Ammon's horn (tissue), 1 donor: ENCODE results near the gene SERPINA1.

Experiments used
- DNase-seq: peaks from one replicate; pipeline ENCODE4 v3.0.0-alpha.2; 2016; ENCODE audit warnings: low spot score

Gene SERPINA1

DNA sequence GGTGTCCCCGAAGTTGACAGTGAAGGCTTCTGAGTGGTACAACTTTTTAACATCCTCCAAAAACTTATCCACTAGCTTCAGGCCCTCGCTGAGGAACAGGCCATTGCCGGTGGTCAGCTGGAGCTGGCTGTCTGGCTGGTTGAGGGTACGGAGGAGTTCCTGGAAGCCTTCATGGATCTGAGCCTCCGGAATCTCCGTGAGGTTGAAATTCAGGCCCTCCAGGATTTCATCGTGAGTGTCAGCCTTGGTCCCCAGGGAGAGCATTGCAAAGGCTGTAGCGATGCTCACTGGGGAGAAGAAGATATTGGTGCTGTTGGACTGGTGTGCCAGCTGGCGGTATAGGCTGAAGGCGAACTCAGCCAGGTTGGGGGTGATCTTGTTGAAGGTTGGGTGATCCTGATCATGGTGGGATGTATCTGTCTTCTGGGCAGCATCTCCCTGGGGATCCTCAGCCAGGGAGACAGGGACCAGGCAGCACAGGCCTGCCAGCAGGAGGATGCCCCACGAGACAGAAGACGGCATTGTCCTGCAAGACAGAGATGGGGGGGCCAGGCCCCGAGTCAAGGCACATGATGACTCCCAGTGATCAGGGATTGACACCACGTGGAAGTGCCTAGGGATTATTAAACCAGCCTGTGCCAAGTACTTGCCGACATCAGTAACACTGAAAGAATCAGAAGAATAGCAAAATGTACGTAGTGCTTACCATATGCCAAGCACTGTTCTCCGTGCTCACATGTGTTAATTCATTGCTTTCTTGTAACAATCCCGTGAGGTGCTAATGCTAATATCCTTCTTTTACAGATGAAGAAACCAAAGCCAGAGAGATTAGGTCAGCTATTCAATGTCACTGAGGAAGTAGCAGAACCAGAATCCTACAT, 5.4 kb downstream of the SERPINA1 start:
- no peak for DNase-seq

- DNase-seq, result no peak
Observed at GRCh38 chr14:94382099-94382715, 6.2 kb downstream of the SERPINA1 start.

DNA sequence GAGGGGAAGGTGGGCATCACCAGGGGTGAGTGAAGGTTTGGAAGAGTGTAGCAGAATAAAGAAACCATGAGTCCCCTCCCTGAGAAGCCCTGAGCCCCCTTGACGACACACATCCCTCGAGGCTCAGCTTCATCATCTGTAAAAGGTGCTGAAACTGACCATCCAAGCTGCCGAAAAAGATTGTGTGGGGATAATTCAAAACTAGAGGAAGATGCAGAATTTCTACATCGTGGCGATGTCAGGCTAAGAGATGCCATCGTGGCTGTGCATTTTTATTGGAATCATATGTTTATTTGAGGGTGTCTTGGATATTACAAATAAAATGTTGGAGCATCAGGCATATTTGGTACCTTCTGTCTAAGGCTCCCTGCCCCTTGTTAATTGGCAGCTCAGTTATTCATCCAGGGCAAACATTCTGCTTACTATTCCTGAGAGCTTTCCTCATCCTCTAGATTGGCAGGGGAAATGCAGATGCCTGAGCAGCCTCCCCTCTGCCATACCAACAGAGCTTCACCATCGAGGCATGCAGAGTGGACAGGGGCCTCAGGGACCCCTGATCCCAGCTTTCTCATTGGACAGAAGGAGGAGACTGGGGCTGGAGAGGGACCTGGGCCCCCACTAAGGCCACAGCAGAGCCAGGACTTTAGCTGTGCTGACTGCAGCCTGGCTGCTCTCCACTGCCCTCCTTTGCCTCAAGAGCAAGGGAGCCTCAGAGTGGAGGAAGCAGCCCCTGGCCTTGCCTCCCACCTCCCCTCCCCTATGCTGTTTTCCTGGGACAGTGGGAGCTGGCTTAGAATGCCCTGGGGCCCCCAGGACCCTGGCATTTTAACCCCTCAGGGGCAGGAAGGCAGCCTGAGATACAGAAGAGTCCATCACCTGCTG, 7.0 kb downstream of the SERPINA1 start:
- DNase-seq, result no peak

GRCh38 chr14:94380225-94381148, 7.9 kb downstream of the SERPINA1 start:
- DNase-seq, result no peak

DNA sequence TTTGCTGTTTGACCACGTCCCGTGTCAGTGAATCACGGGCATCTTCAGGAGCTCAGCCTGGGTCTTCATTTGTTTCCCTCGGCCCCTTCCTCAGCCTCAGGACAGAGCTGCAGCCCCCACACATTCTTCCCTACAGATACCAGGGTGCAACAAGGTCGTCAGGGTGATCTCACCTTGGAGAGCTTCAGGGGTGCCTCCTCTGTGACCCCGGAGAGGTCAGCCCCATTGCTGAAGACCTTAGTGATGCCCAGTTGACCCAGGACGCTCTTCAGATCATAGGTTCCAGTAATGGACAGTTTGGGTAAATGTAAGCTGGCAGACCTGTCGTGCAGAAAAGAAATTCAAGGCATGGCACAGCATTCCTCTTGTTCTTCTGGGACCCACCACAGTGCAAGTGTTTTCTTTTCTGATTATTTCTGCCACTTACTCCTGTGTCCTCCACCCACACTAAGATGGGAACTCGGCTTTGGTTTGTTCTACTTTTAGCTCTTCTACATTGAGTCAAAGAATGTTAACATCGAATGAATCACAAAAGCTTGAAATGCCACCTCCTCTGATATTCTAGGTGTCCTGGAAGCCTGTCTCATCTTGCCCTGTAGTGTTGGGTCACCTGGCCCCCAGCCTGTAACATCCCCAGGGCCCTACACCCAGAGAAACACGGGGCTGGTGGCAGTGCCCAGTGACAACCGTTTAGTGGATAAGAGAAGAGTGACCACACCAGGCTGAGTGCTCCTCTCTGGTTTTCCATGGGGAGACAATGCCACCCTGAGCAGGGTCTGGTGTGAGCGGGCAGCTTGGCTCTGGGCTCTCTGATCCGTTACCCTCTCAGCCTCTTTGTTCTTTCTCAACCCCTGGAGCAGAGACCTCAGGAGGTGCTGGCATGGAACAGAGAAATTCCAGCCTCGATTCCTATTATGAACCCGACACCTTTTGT, 8.8 kb downstream of the SERPINA1 start:
- no peak for DNase-seq

DNA sequence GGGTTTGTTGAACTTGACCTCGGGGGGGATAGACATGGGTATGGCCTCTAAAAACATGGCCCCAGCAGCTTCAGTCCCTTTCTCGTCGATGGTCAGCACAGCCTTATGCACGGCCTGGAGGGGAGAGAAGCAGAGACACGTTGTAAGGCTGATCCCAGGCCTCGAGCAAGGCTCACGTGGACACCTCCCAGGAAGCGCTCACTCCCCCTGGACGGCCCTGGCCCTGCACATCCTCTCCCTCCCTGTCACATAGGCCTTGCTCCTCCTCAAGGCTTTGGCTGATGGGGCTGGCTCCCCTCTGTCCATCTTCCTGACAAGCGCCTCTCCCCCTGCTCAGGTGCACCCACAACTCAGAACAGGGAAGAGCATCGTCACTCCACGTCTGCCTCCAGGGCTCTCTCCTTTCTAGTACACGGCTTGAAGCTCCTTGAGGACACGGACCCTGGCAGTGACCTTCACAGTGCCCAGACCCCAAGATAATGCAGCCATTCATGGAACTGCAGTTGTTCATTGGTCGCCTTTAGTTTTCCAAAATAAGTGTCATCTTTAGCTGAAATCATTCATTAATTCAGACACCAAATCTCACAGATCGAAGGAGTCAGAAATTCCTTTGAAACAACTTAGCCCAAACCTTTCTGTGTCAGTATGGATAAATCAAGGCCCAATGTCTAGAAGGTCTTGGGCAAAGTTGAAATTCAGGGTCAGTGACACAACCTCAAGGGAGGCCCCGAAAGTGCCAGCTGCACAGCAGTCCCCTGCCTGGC, 9.7 kb downstream of the SERPINA1 start:
- DNase-seq, result no peak

DNA sequence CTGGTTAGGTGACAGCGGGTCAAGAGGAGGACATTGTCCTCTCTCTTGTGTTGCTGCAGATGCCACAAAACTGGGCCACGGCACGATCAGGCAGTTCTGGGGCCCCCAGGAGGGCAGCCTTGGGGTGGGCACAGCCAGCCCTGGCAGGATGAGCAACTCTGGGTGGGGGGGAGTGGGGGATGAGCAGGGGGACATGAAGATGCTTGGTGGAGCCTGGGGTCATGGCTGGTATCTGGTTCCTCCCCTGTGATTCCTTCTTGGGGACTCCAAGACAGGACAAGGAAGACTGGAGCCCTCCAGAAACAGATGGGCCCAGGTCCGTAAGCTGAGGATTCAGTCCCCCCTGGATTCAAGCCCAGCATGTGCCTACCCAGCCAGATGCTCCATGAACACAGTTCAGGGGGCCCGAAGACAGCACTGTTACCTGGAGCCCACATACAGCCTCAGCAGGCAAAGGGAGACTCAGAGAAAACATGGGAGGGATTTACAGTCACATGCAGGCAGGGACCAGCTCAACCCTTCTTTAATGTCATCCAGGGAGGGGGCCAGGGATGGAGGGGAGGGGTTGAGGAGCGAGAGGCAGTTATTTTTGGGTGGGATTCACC, 10.4 kb downstream of the SERPINA1 start:
- DNase-seq, result no peak

- no peak for DNase-seq
Observed at GRCh38 chr14:94376976-94377865, 11.2 kb downstream of the SERPINA1 start.

DNA sequence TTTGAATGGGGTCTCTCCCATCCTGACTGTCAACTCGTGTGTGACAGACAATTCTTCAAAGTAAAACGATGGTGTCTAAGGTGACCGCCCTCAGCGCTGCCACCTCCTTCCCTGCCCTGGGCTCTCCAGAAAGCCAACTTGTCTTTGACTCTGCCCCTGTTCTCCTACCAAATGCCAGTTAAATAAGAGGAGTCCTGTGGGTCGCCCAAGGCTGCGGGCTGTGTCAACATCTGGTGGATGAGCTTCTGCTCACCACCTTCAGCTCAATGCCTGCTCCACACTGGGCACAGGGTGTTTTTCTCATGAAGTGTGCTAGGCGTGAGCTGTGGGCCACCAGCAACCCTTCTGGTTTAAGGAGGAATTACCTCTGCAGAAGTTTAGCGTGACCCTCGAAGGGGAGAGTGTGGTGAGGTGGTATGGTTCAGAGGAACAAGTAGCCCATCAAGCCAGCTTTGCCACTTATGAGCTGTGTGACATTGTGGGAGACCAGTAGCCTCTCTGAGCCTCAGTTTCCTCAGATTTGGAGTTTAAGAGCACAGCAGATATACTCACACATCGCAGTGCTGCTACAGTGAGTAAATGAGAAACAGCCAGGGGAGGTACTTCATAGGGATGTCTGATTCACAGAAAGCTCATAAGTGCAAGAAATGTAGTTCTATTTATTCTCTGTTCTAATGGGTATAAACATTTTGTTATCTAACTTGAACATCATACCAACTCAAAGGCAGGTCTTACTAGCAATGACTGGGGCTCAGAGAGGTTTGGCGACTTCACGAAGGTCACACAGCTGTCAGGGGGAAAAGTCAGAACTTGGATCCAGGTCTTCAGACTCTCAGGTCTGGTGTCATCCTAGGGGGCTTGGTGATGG, 12.1 kb downstream of the SERPINA1 start:
- DNase-seq, result no peak

- DNase-seq, result no peak
Observed at GRCh38 chr14:94375552-94376107, 12.8 kb downstream of the SERPINA1 start.

GRCh38 chr14:94374749-94375260, 13.6 kb downstream of the SERPINA1 start:
- DNase-seq, result no peak

DNA sequence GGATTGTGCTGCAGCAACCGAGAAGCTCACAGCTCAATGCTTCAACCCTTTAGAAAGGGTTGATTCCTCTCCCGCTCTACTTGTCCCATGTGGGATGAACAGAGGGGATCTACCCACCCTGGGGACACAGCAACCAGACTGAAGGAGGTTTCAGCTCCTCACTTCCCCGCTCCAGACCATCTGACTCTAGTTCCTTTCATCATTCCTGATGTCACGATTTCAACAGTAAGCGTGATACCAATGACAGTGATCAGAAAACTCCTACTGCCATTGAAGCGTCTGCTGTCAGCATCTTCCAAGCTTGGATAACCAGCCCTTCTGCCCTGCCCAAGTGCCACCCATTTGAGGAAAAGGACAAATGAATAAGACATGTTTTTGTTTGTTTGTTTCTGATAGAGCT, 14.3 kb downstream of the SERPINA1 start:
- DNase-seq, result no peak

DNA sequence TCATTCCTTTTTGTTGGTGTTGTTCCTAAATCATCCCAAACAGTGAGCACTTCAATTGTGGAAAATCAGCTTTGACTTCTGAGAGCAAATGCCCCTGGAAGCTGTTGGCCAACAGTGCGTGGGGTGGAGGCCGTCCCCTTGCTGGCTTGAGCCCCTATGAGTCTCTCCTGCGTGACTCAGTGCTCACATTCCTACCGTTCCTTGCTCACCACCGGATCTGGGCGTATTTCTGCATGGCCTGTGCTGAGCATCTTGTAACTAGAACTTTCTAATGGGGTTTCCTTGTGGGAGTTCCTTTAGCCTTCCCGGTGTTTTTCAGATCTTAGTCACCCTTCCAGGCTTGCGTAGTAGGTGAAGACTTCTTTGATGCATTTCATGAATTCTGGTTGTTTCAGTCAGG, 14.7 kb downstream of the SERPINA1 start:
- no peak for DNase-seq

DNA sequence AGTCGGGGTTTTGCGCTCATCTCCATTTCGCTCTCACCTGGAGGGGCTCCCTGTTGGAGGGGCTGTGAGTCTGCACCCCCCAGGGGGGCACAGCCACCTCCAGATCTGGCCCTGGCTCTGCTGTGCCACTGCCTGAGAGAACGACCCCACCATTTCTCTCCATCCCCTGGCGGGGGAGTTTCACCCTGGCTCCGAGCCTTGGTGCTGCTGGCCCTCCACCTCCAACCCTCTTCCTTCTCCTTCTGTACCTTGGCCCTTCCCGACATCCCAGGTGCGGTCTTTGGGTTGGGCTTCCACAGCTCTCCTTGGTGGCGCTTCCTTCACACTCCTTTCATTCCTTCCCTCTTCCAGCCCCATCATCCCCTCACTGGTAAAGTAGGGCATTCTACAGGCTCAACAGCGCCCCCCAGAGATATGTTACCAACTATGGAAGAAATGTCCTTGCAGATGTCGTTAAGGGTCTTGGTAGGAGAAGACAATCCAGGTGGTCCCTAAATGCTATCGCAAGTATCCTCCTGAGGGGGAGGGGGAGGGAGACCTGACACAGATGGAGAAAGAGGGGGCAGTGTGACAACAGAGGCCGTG, 16.3 kb downstream of the SERPINA1 start:
- no peak for DNase-seq

- no peak for DNase-seq
Observed at GRCh38 chr14:94370524-94370910, 17.9 kb downstream of the SERPINA1 start.
